Prostate gland (tissue), 2 donors: ENCODE results near the gene SMAP2. TPM values are rescaled to one million over a fixed set of nuclear protein-coding genes. Genes with fewer than 3 reads are reported as not detected.

Experiments
- DNase-seq: peaks from one replicate; pipeline ENCODE4 v3.0.0-alpha.2; 2019; ENCODE audit warnings: low spot score
- H3K27ac ChIP-seq, 2 donors: fragments of 200-600 bp; sonication (generic); 2 replicates each; pipeline ENCODE4 v1.5.1; 2017 to 2019
- H3K27me3 ChIP-seq: fragments of 200-600 bp; sonication (generic); replicated peaks from 2 replicates; pipeline ENCODE4 v1.5.1; 2019; ENCODE audit not compliant: insufficient read depth
- H3K36me3 ChIP-seq, 2 donors: fragments of 200-600 bp; sonication (generic); 1 replicate in 1 of 2; 2 replicates in 1 of 2; pipeline versions ENCODE4 v1.5.1 to v1.8.1; 2017 to 2019
- H3K4me1 ChIP-seq: fragments of 200-600 bp; sonication (generic); replicated peaks from 2 replicates; pipeline ENCODE4 v1.5.1; 2019
- H3K4me3 ChIP-seq, 2 donors: fragments of 200-600 bp; sonication (generic); 2 replicates each; pipeline ENCODE4 v1.5.1; 2017 to 2019
- H3K9me3 ChIP-seq: fragments of 200-600 bp; sonication (generic); 2 replicates; pipeline ENCODE4 v1.5.1; 2017
- CTCF ChIP-seq, 4 experiments: fragments of 200-600 bp in 2 of 4; fragments of 450-650 bp in 2 of 4; sonication (generic) in 2 of 4; IDR thresholded peaks; 1 replicate in 3 of 4; 2 replicates in 1 of 4; pipeline ENCODE4 v1.5.1; 2016 to 2019; ENCODE audit warnings: antibody characterized with exemption in 4 of 4, mild to moderate bottlenecking in 2 of 4, moderate library complexity in 2 of 4
- POLR2A ChIP-seq: fragments of 450-650 bp; IDR thresholded peaks from one replicate; pipeline ENCODE4 v1.6.1; 2016; ENCODE audit warnings: antibody characterized with exemption, mild to moderate bottlenecking
- POLR2AphosphoS5 ChIP-seq: sonication (generic); formaldehyde crosslinking; IDR thresholded peaks from one replicate; pipeline ENCODE4 v1.6.1; 2017; ENCODE audit warnings: antibody characterized with exemption
- WGBS: methylation state at CpG from one replicate; pipeline ENCODE4 v1.1.5; 2018; 5-methylcytosine and 5-hydroxymethylcytosine counted together
- intact Hi-C: fragments of 100-400 bp; cut with DNase I; formaldehyde crosslinking; loops from one replicate; pipeline ENCODE4 v1.14.2; 2022
- total RNA-seq, 2 donors: library from RNA; depleted of rRNA; stranded (reverse); fragments of >200 nt; gene quantifications; one replicate each; pipeline ENCODE4 v1.1.0, GENCODE V29; 2016

Gene SMAP2
- total RNA-seq, 2 donors from 2014 or later = 22.0 to 39.6 TPM

- 76% methylated on average over 6 of the region's 6 CpGs for WGBS
- TF ChIP-seq POLR2A (no peak), POLR2AphosphoS5 (no peak)
- Histone ChIP-seq H3K4me3 (no peak overlapping the region), H3K4me1 (no peaks in the 10 kb centered on the region), H3K27ac (no peak overlapping the region), H3K27me3 (no peaks in the 10 kb centered on the region), H3K36me3 (no peaks in the 10 kb centered on the region), H3K9me3 (no peaks in the 10 kb centered on the region)
- intact Hi-C loops = loop anchor here (5.0 kb wide), 1 partner anchor 71 kb away; no protein-coding TSS in a partner anchor
- no peak for DNase-seq
Observed at GRCh38 chr1:40413527-40414252, 40.2 kb downstream of the SMAP2 start.

GRCh38 chr1:40414331-40414730, 40.8 kb downstream of the SMAP2 start:
- H3K27me3 ChIP-seq = no peaks in the 10 kb centered on the region
- DNase-seq = no peak
- WGBS = 92% methylated on average over 3 of the region's 3 CpGs
- TF ChIP-seq CTCF (IDR thresholded peaks at IDR 0.05) (no peak), POLR2A (no peak), POLR2AphosphoS5 (no peak)
- intact Hi-C loops = loop anchor here (5.0 kb wide), 1 partner anchor 72 kb away; no protein-coding TSS in a partner anchor
- H3K4me1 ChIP-seq = no peaks in the 10 kb centered on the region
- H3K27ac ChIP-seq = no peak overlapping the region
- no peak overlapping the region for H3K4me3 ChIP-seq
- H3K36me3 ChIP-seq = no peaks in the 10 kb centered on the region
- H3K9me3 ChIP-seq = no peaks in the 10 kb centered on the region

- WGBS = 97% methylated on average over 4 of the region's 4 CpGs
- H3K4me3 ChIP-seq = no peak overlapping the region
- H3K9me3 ChIP-seq = no peaks in the 10 kb centered on the region
- H3K27ac ChIP-seq = no peak overlapping the region
- DNase-seq = no peak
- no peaks in the 10 kb centered on the region for H3K4me1 ChIP-seq
- no peak for TF ChIP-seq CTCF (IDR thresholded peaks at IDR 0.05)
- TF ChIP-seq POLR2A = no peak
- TF ChIP-seq POLR2AphosphoS5 = no peak
- H3K27me3 ChIP-seq = no peaks in the 10 kb centered on the region
- intact Hi-C loops = no loop called here
- no peaks in the 10 kb centered on the region for H3K36me3 ChIP-seq
Observed at GRCh38 chr1:40416709-40417108, 43.2 kb downstream of the SMAP2 start.

- Histone ChIP-seq H3K27ac (no peak overlapping the region), H3K9me3 (no peaks in the 10 kb centered on the region), H3K4me1 (no peaks in the 10 kb centered on the region), H3K4me3 (no peak overlapping the region), H3K27me3 (no peaks in the 10 kb centered on the region), H3K36me3 (no peaks in the 10 kb centered on the region)
- no peak for DNase-seq
- intact Hi-C loops = no loop called here
- TF ChIP-seq POLR2A (no peak), POLR2AphosphoS5 (no peak), CTCF (IDR thresholded peaks at IDR 0.05) (no peak)
- 64% methylated on average over 15 of the region's 15 CpGs for WGBS
Observed at GRCh38 chr1:40421431-40422384, 48.2 kb downstream of the SMAP2 start.

- WGBS = 76% methylated on average over 11 of the region's 11 CpGs
- DNase-seq = no peak
- no peak overlapping the region for H3K27ac ChIP-seq
Observed at GRCh38 chr1:40422630-40423263, 49.2 kb downstream of the SMAP2 start.

More at GRCh38 chr1:40422630-40423263, 49.2 kb downstream of the SMAP2 start:
- no peaks in the 10 kb centered on the region for H3K36me3 ChIP-seq
- no peaks in the 10 kb centered on the region for H3K4me1 ChIP-seq
- no peak overlapping the region for H3K4me3 ChIP-seq
- no peaks in the 10 kb centered on the region for H3K27me3 ChIP-seq
- no peak for TF ChIP-seq POLR2A
- no peak for TF ChIP-seq POLR2AphosphoS5
- no peak for TF ChIP-seq CTCF (IDR thresholded peaks at IDR 0.05)
- intact Hi-C loops = no loop called here
- no peaks in the 10 kb centered on the region for H3K9me3 ChIP-seq
